ENCODE data around the gene CACNB3. TPM values are rescaled to one million over a fixed set of nuclear protein-coding genes. Genes with fewer than 3 reads are reported as not detected.
"Not testable (repeated sequence)": the region's sequence is repeated elsewhere in the genome, so short reads cannot be mapped to it uniquely, and the experiment has no call there.

CACNB3 gene
- polyA plus RNA-seq, 3 donors from 2014 or later = 0.66 to 2.1 (median 1.4) TPM

DNA sequence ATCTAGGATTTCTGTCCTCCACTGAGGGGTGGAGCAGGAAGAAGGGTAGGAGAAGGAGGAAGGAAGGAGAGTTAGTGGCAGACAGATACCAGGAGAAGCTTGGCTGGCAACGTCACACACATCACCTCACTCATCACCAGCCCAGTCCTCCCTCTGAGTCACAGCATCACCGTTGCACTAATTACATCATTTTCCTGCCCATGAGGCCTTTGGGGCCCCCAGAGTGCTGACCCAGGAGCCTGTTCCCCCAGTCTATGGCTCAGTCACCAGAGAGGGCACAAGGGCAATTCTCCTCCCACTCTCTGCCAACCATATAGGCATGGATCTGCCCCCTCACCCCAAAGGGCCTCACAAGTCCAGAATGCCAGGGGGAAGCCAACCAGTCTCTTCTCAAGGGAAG, 42.8 kb downstream of the CACNB3 start:
- Mint-ChIP-seq H3K27ac (no peak overlapping the region), H3K9me3 (no peaks in the 10 kb centered on the region), H3K27me3 (ENCODE audit: low read depth in 3 of 3) (peaks cover 17 to 26% (median 26%) of the 10 kb centered on the region in 3 donors), H3K36me3 (no peaks in the 10 kb centered on the region), H3K4me1 (peaks cover 17 to 23% of the 10 kb centered on the region in 2 donors), H3K4me3 (no peak overlapping the region)
- DNase-seq = no peak

DNA sequence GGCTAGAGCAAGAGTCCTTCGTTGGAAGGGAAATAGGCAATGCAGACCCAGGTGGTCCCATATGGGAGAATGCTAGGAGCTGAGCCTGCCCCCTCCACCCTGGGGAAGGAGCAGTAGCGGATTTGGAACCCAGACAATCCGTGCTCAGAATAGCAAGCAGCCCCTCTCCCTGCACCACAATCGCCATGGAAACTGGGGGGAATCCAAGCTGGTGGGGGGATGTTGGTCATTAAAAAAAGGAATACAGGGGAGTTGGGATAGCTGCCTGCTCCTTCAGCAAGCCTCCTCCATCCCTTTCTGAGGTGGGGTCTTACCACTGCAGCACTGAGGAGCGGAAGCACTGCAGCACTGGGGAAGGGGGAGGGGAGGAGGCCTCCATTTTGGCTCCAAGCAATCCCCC, 44.5 kb downstream of the CACNB3 start:
- DNase-seq = no peak
- no peak overlapping the region for H3K4me3 Mint-ChIP-seq
- H3K9me3 Mint-ChIP-seq = no peaks in the 10 kb centered on the region
- H3K27me3 Mint-ChIP-seq (ENCODE audit: low read depth in 3 of 3) = peaks cover 17 to 26% (median 26%) of the 10 kb centered on the region in 3 donors
- peaks cover 18 to 25% of the 10 kb centered on the region in 2 donors for H3K4me1 Mint-ChIP-seq
- H3K36me3 Mint-ChIP-seq = no peaks in the 10 kb centered on the region
- no peak overlapping the region for H3K27ac Mint-ChIP-seq

DNA sequence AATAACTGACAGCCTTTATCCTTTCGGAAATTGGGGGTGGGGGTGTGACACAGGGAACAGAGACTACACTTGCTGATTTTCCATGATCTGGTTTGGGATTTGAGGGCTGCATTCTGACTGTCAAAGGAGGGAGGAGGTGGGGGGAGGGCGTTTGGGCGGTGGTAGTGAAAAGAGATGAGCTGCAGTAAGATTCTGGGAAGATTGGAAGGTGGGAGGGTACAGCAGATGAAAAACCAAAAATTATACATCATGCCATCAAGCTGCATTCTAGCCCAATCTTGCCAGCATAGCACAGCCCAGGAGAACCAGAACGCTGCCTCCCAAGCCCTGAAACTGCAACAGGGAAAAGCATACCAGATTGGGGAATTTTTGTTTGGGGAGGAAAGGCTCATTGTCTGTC, 45.0 kb downstream of the CACNB3 start:
- H3K27me3 Mint-ChIP-seq (ENCODE audit: low read depth in 3 of 3) = peaks cover 17 to 26% (median 26%) of the 10 kb centered on the region in 3 donors

DNA sequence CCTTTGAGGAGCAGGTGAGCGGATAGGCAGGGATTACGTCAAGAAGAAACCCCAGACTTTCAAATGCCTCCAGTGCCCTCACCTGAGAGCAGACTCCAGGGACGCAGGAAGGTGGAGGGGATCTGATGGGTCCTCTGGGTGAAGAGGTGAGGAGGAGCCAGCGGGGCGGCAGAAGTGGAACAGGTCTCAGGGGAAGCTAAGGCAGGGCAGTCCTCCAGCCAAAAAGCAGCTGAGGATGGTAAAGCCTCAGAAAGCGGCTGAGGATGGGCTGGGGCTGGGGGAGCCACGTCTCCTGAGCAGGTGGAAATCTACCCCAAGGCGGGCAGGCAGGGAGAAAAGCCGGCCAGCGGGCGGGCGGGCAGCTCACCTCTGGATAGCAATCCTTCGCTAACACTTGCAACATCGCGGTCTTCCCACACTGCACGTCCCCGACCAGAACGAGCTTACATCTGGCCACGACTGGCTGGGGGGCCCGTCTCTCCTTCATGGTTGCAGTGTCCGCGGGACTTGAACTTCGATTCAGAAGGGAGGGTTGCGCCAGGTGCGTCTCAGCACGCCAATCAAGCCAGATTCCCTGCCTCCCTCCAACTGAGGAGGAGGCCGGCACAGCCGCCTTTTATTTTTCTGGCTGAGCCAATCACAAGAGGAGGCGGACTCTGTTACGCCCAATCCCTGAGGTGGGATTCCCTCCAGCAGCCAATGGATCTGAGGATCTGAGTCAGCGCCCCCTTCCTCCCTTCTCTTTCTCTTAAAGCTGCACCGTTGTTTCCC, 47.2 kb downstream of the CACNB3 start, which contains the start of gene RND1:
RND1 (minus strand) TSS at position 590 of the 771 bp plus-strand sequence; CDS start at position 487, 103 bp downstream.
- Mint-ChIP-seq H3K27ac (peak within 1 kb of the TSS; percentile 35 to 94 (median 76)), H3K4me3 (peak within 1 kb of the TSS; percentile 88 to 95 (median 92)), H3K9me3 (no peaks in the 10 kb centered on the region), H3K36me3 (no peaks in the 10 kb centered on the region), H3K27me3 (ENCODE audit: low read depth in 3 of 3) (peaks cover 15 to 26% (median 26%) of the 10 kb centered on the region in 3 donors), H3K4me1 (peaks cover 18 to 25% of the 10 kb centered on the region in 2 donors)
- DNase-seq = peak; percentile 81 to 87 (median 83)

More for the DNA sequence above, 45.0 kb downstream of the CACNB3 start:
- no peaks in the 10 kb centered on the region for H3K36me3 Mint-ChIP-seq
- peaks cover 18 to 25% of the 10 kb centered on the region in 2 donors for H3K4me1 Mint-ChIP-seq
- DNase-seq = no peak
- no peaks in the 10 kb centered on the region for H3K9me3 Mint-ChIP-seq
- no peak overlapping the region for H3K4me3 Mint-ChIP-seq
- H3K27ac Mint-ChIP-seq = no peak overlapping the region

DNA sequence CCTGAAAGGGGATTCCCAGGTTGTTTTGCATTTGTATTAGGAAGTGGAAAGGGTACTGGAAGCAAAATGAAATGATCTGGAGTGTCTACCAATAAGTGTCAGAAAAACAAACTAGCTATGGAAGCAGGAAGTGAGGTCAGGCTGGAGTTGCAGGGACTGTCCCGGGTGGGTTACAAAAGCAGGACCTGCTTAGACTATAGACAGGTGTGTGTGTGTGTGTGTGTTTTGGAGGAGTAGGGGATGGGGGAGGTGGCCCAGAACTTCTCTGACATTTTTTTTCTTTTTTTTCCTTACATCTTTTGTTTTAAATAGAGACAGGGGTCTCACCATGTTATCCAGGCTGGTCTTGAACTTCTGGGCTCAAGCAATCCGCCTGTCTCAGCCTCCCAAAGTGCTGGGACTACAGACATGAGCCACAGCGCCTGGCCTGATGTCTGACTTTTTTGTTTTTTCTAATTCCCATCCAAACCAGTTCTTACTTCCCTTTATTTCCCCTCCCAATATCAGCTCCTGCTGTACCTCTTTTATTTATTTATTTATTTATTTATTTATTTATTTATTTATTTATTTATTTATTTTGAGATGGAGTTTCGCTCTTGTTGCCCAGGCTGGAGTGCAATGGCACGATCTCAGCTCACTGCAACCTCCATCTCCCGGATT, 47.9 kb downstream of the CACNB3 start:
- peak overlapping the region; percentile 88 to 95 (median 92) for H3K4me3 Mint-ChIP-seq
- H3K36me3 Mint-ChIP-seq = no peaks in the 10 kb centered on the region
- H3K9me3 Mint-ChIP-seq = no peaks in the 10 kb centered on the region
- H3K4me1 Mint-ChIP-seq = peaks cover 18 to 25% of the 10 kb centered on the region in 2 donors
- peak overlapping the region; percentile 26 to 94 (median 74) for H3K27ac Mint-ChIP-seq
- H3K27me3 Mint-ChIP-seq (ENCODE audit: low read depth in 3 of 3) = peaks cover 15 to 26% (median 26%) of the 10 kb centered on the region in 3 donors
- no peak for DNase-seq

DNA sequence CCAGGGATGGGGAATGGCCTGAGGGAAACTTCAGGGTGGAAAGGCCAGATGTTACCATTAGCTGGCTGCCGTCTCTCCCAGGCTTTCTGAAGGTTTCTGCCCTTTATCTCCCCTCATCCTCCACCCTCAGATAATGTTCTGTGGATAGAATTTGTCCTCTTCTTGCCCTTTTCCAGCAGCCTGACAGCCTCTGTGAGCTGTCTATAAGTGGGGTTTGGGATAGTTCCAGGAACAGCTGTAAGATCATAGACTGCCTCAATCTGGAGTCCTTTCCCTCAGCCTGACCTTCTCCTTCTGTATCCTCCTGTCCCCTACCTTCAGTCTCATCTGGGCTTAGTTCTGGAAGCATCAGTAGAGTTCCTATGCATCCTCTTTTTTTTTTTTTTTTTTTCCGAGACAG, 50.2 kb downstream of the CACNB3 start:
- no peak overlapping the region for H3K4me3 Mint-ChIP-seq
- H3K27me3 Mint-ChIP-seq (ENCODE audit: low read depth in 3 of 3) = peaks cover 13 to 21% (median 20%) of the 10 kb centered on the region in 3 donors
- no peak for DNase-seq
- H3K4me1 Mint-ChIP-seq = peaks cover 18 to 25% of the 10 kb centered on the region in 2 donors
- H3K9me3 Mint-ChIP-seq = peaks cover 0 to 2% (median 0%) of the 10 kb centered on the region in 6 donors
- H3K36me3 Mint-ChIP-seq = no peaks in the 10 kb centered on the region
- H3K27ac Mint-ChIP-seq = no peak overlapping the region

DNA sequence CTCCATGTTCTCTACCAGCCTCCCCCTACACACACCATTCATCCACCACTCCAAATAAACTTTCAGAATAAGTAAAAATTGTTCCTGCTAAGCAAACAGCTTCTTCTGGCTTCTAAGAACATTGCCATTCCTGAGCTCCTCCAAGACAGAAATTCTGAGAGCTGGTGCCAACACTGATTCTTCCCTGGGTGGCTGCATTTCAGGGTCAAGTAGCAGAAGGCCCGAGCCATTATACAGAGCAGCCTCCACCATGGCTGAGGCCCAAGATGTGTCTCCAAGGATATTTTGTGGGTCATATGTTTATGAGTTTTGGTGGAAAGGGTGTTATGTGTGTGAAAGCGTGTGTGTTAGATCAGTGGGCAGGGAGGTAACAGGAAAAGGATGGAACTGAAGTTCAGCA, 50.9 kb downstream of the CACNB3 start:
- Mint-ChIP-seq H3K4me1 (peaks cover 18 to 21% of the 10 kb centered on the region in 2 donors), H3K27ac (peak overlapping the region in 1 of 6 donors; percentile 50), H3K4me3 (no peak overlapping the region), H3K9me3 (peaks cover 0 to 2% (median 0%) of the 10 kb centered on the region in 6 donors), H3K27me3 (ENCODE audit: low read depth in 3 of 3) (peaks cover 12 to 16% (median 15%) of the 10 kb centered on the region in 3 donors), H3K36me3 (no peaks in the 10 kb centered on the region)
- no peak for DNase-seq

DNA sequence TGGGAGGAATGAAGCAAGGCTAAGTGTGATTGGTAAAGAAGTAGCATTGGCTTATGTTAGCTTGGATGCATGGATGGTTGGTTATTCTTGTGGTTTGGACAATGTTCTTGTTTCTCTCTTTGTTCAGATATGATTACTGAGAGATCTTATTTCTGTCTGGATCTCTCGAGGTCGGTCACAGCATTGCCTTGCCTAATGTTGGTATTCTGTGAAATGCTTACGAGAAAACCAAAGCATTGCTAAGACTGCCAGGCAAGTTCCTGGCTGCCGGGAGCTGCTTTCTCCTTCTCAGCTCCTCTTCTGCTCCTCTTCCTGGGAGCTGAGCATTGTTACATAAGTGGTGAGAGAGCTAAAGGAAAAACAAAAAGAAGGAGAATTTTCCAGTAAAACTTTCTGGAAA, 54.8 kb downstream of the CACNB3 start:
- H3K4me3 Mint-ChIP-seq = no peak overlapping the region
- no peak overlapping the region for H3K27ac Mint-ChIP-seq
- H3K27me3 Mint-ChIP-seq (ENCODE audit: low read depth in 3 of 3) = peaks cover 0 to 5% (median 3%) of the 10 kb centered on the region in 3 donors
- no peak for DNase-seq
- H3K4me1 Mint-ChIP-seq = no peaks in the 10 kb centered on the region
- H3K9me3 Mint-ChIP-seq = peaks cover 0 to 2% (median 0%) of the 10 kb centered on the region in 6 donors
- H3K36me3 Mint-ChIP-seq = no peaks in the 10 kb centered on the region

DNA sequence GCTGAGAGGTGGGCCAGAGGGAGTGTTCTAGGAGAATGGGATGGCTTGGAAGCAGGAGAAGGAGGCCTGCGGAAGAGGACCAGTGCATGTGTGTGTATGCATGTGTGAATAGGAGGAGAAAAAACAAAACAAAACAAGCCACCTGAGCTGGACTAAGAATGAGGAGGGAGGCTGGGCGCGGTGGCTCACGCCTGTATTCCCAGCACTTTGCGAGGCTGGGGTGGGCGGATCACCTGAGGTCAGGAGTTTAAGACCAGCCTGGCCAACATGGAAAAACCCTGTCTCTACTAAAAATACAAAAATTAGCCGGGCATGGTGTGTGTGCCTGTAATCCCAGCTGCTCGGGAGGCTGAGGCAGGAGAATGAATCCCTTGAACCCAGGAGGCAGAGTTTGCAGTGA, 55.2 kb downstream of the CACNB3 start:
- DNase-seq; H3K27me3 Mint-ChIP-seq (ENCODE audit: low read depth in 3 of 3); H3K4me3 Mint-ChIP-seq; H3K4me1 Mint-ChIP-seq; H3K27ac Mint-ChIP-seq; H3K36me3 Mint-ChIP-seq; H3K9me3 Mint-ChIP-seq: not testable (repeated sequence)

DNA sequence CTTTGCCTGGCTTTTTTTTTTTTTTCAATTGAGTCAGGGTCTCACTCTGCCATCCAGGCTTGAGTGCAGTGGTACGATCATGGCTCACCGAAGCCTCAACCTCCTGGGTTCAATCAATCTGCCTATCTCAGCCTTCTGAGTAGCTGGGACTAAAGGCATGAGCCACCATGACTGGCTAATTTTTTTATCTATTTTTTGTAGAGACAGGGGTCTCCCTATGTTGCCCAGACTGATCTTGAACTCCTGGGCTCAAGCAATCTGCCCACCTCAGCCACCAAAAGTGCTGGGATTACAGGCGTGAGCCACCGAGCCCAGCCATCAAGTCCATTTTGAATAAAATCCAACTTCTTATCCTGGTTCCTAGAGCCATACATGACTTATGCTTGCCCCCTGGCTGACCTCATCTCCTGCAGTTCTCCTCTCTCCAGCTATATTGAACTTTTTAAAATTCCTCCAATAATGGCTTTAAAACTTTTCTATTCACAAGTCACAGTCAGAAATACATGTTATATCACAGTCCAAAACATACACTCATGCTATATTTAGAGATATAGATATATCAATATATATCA, 57.7 kb downstream of the CACNB3 start:
- Mint-ChIP-seq H3K4me1 (no peaks in the 10 kb centered on the region), H3K9me3 (peaks cover 0 to 2% (median 0%) of the 10 kb centered on the region in 6 donors), H3K36me3 (peaks cover 0 to 7% (median 0%) of the 10 kb centered on the region in 3 donors), H3K4me3 (no peak overlapping the region), H3K27me3 (ENCODE audit: low read depth in 3 of 3) (peaks cover 0 to 10% (median 8%) of the 10 kb centered on the region in 3 donors), H3K27ac (no peak overlapping the region)
- no peak for DNase-seq

Other genes starting within 250 kb of the CACNB3 start
- not detected for gene LALBA, start 248.4 kb upstream of the CACNB3 start, polyA plus RNA-seq
- 10 to 100 TPM; 36.7 to 51.4 (median 40.1) TPM for gene KANSL2, start 136.3 kb upstream of the CACNB3 start, polyA plus RNA-seq
- gene CCNT1, start 101.8 kb upstream of the CACNB3 start, polyA plus RNA-seq = 10 to 100 TPM in 1 of 3 donors, 1 to 10 TPM in 2; 5.5 to 27.1 (median 9.6) TPM
- gene ADCY6, start 29.4 kb upstream of the CACNB3 start, polyA plus RNA-seq = not detected
- 10 to 100 TPM; 27.7 to 76.6 (median 37.7) TPM for gene DDX23, start 33.7 kb downstream of the CACNB3 start, polyA plus RNA-seq
- gene RND1, start 47.4 kb downstream of the CACNB3 start, polyA plus RNA-seq = 1 to 10 TPM in 1 of 3 donors, under 1 TPM in 1, not detected in 1; 0.63 to 1.7 TPM
- gene FKBP11, start 107.0 kb downstream of the CACNB3 start, polyA plus RNA-seq = 100 to 1,000 TPM; 195 to 241 (median 226) TPM
- 10 to 100 TPM; 31.2 to 40.7 (median 37.2) TPM for gene ARF3, start 139.0 kb downstream of the CACNB3 start, polyA plus RNA-seq
- gene WNT10B, start 153.2 kb downstream of the CACNB3 start, polyA plus RNA-seq = under 1 TPM in 2 of 3 donors, not detected in 1; 0.45 to 0.68 TPM
- 1 to 10 TPM in 1 of 3 donors, under 1 TPM in 1, not detected in 1; 0.86 to 1.2 TPM for gene WNT1, start 159.8 kb downstream of the CACNB3 start, polyA plus RNA-seq
- not detected for gene DDN, start 180.9 kb downstream of the CACNB3 start, polyA plus RNA-seq
- gene PRKAG1, start 200.3 kb downstream of the CACNB3 start, polyA plus RNA-seq = 10 to 100 TPM; 58.5 to 75.3 (median 69.1) TPM
- 10 to 100 TPM in 1 of 3 donors, 1 to 10 TPM in 2; 1.1 to 29.6 (median 3.8) TPM for gene KMT2D, start 242.3 kb downstream of the CACNB3 start, polyA plus RNA-seq